HepG2 (cell line): ENCODE data around the gene KCNS1. TPM values are rescaled to one million over a fixed set of nuclear protein-coding genes. Genes with fewer than 3 reads are reported as not detected.

Source experiments
- AHR ChIP-seq: IDR thresholded peaks from 2 replicates; pipeline ENCODE4 v1.6.1; 2018; ENCODE audit warnings: missing genetic modification reagents, missing compliant biosample characterization
- BRCA1 ChIP-seq: sonication (generic); formaldehyde crosslinking; IDR thresholded peaks from 2 replicates; pipeline ENCODE4 v1.4.0; 2020; ENCODE audit warnings: missing genetic modification reagents
- ELF1 ChIP-seq: sonication (generic); formaldehyde crosslinking; IDR thresholded peaks from 2 replicates; pipeline ENCODE4 v1.4.0; 2020; ENCODE audit warnings: missing genetic modification reagents
- FOXJ3 ChIP-seq: sonication (generic); formaldehyde crosslinking; IDR thresholded peaks from 2 replicates; pipeline ENCODE4 v1.4.0; 2020; ENCODE audit warnings: missing genetic modification reagents, mild to moderate bottlenecking, borderline replicate concordance
- FOXK1 ChIP-seq: sonication (generic); formaldehyde crosslinking; IDR thresholded peaks from 2 replicates; pipeline ENCODE4 v1.4.0; 2020; ENCODE audit warnings: low read depth, missing genetic modification reagents, borderline replicate concordance
- GABPB1 ChIP-seq: IDR thresholded peaks from 2 replicates; pipeline ENCODE4 v1.6.1; 2016; ENCODE audit warnings: mild to moderate bottlenecking, missing genetic modification reagents, moderate library complexity, missing compliant biosample characterization
- GTF2F1 ChIP-seq: fragments of 150-350 bp; IDR thresholded peaks from 2 replicates; pipeline ENCODE4 v1.6.1; 2014; ENCODE audit warnings: low read length
- HNRNPUL1 ChIP-seq: fragments of 200-400 bp; formaldehyde crosslinking; IDR thresholded peaks from 2 replicates; pipeline ENCODE4 v1.6.1; 2017; ENCODE audit warnings: low read depth, mild to moderate bottlenecking, low read length, moderate library complexity
- IKZF1 ChIP-seq: fragments of 450-650 bp; IDR thresholded peaks from 2 replicates; pipeline ENCODE4 v1.7.1; 2016
- KLF6 ChIP-seq: IDR thresholded peaks from 2 replicates; pipeline ENCODE4 v1.8.0; 2016; ENCODE audit warnings: missing biosample characterization, missing genetic modification reagents
- MAF1 ChIP-seq: sonication (generic); formaldehyde crosslinking; IDR thresholded peaks from 2 replicates; pipeline ENCODE4 v1.5.0; 2020; ENCODE audit warnings: missing genetic modification reagents, borderline replicate concordance
- MATR3 ChIP-seq: sonication (generic); formaldehyde crosslinking; IDR thresholded peaks from 2 replicates; pipeline ENCODE4 v1.4.0; 2020; ENCODE audit warnings: missing genetic modification reagents
- MAZ ChIP-seq, 2 experiments: sonication (generic) in 1 of 2; formaldehyde crosslinking in 1 of 2; IDR thresholded peaks; 2 replicates each; pipeline versions ENCODE4 v1.5.0 to v1.6.1; 2012 to 2020; ENCODE audit warnings: low read depth in 2 of 2, mild to moderate bottlenecking in 2 of 2, borderline replicate concordance in 1 of 2, improper control_type of control experiment in 1 of 2, low read length in 1 of 2, missing genetic modification reagents in 1 of 2, moderate library complexity in 1 of 2
- NCOA5 ChIP-seq: sonication (generic); formaldehyde crosslinking; IDR thresholded peaks from 2 replicates; pipeline ENCODE4 v1.4.0; 2020; ENCODE audit warnings: missing genetic modification reagents
- NR2C2 ChIP-seq: sonication (generic); formaldehyde crosslinking; IDR thresholded peaks from 2 replicates; pipeline ENCODE4 v1.4.0; 2020; ENCODE audit warnings: missing genetic modification reagents, mild to moderate bottlenecking, moderate library complexity, borderline replicate concordance
- NR2F2 ChIP-seq: IDR thresholded peaks from 2 replicates; pipeline ENCODE4 v1.6.1; 2012; ENCODE audit warnings: low read depth, inconsistent platforms, borderline replicate concordance
- NR2F6 ChIP-seq, 2 experiments: IDR thresholded peaks; 2 replicates each; pipeline ENCODE4 v1.6.1; 2016; ENCODE audit warnings: antibody characterized with exemption in 1 of 2, mild to moderate bottlenecking in 1 of 2
- PLRG1 ChIP-seq: fragments of 450-650 bp; conservative IDR thresholded peaks from 2 replicates; pipeline ENCODE4 v1.6.1; 2016
- PTBP1 ChIP-seq: fragments of 200-400 bp; formaldehyde crosslinking; IDR thresholded peaks from 2 replicates; pipeline ENCODE4 v1.6.1; 2018; ENCODE audit warnings: low read length, low read depth; ENCODE audit not compliant: poor library complexity, severe bottlenecking
- RXRA ChIP-seq: sonication (generic); formaldehyde crosslinking; IDR thresholded peaks from 2 replicates; pipeline ENCODE4 v1.5.1; 2020; ENCODE audit warnings: missing genetic modification reagents
- SALL1 ChIP-seq: sonication (generic); formaldehyde crosslinking; IDR thresholded peaks from 2 replicates; pipeline ENCODE4 v1.8.0; 2022; ENCODE audit warnings: mild to moderate bottlenecking, missing genetic modification reagents
- XRCC5 ChIP-seq: fragments of 200-400 bp; formaldehyde crosslinking; optimal IDR thresholded peaks from 2 replicates; pipeline ENCODE3; 2017; ENCODE audit warnings: mild to moderate bottlenecking, low read length
- ZC3H13 ChIP-seq: sonication (generic); formaldehyde crosslinking; IDR thresholded peaks from 2 replicates; pipeline ENCODE4 v1.8.1; 2023; ENCODE audit warnings: mild to moderate bottlenecking, missing genetic modification reagents, moderate library complexity
- ZFYVE20 ChIP-seq: sonication (generic); formaldehyde crosslinking; IDR thresholded peaks from 2 replicates; pipeline ENCODE4 v1.8.0; 2023; ENCODE audit warnings: low read depth, mild to moderate bottlenecking, moderate library complexity, missing genetic modification reagents, borderline replicate concordance
- ZMYM2 ChIP-seq: sonication (generic); formaldehyde crosslinking; IDR thresholded peaks from 2 replicates; pipeline ENCODE4 v1.8.0; 2022; ENCODE audit warnings: mild to moderate bottlenecking, missing genetic modification reagents
- ZNF766 ChIP-seq: sonication (generic); formaldehyde crosslinking; IDR thresholded peaks from 2 replicates; pipeline ENCODE4 v1.5.0; 2020; ENCODE audit warnings: missing genetic modification reagents, borderline replicate concordance
- polyA plus RNA-seq, 8 experiments: library from polyadenylated mRNA; depleted of rRNA in 3 of 8; stranded (reverse) in 7 of 8; unstranded in 1 of 8; fragments of >200 nt; fragmentation: Illumina TruSeq in 4 of 8; extraction: Trizol in 4 of 8; gene quantifications; 2 replicates each; pipeline versions ENCODE4 v1.2.1 to v1.2.3, GENCODE V29; 2011 to 2016; ENCODE audit warnings: low read depth in 4 of 8, missing spikeins in 1 of 8, mixed read lengths in 1 of 8; ENCODE audit not compliant: insufficient read depth in 1 of 8
- total RNA-seq, 5 experiments: library from RNA; depleted of rRNA; stranded (reverse); fragments of >200 nt; fragmentation: Illumina TruSeq; extraction: Trizol; gene quantifications; 2 replicates each; pipeline ENCODE4 v1.2.3, GENCODE V29; 2016; ENCODE audit warnings: low read depth in 1 of 5
- TF ChIP-seq, protein P1 (sequence below): sonication (generic); formaldehyde crosslinking; IDR thresholded peaks from 2 replicates; pipeline ENCODE4 v1.5.1; 2020; ENCODE audit warnings: missing genetic modification reagents, mild to moderate bottlenecking, borderline replicate concordance
- TF ChIP-seq, protein P2 (sequence below): conservative IDR thresholded peaks from 2 replicates; pipeline ENCODE4 v1.6.1; 2018; ENCODE audit warnings: missing genetic modification reagents
- TF ChIP-seq, protein P3 (sequence below): sonication (generic); formaldehyde crosslinking; IDR thresholded peaks from 2 replicates; pipeline ENCODE4 v1.8.0; 2022; ENCODE audit warnings: missing genetic modification reagents, low read depth, mild to moderate bottlenecking, borderline replicate concordance

Gene KCNS1
- total and polyA plus RNA-seq, 2 of the 13 experiments (the other 11 are each of a cell fraction or from before 2014, with no cell fraction given) = 0.03 TPM; not detected in 1

DNA sequence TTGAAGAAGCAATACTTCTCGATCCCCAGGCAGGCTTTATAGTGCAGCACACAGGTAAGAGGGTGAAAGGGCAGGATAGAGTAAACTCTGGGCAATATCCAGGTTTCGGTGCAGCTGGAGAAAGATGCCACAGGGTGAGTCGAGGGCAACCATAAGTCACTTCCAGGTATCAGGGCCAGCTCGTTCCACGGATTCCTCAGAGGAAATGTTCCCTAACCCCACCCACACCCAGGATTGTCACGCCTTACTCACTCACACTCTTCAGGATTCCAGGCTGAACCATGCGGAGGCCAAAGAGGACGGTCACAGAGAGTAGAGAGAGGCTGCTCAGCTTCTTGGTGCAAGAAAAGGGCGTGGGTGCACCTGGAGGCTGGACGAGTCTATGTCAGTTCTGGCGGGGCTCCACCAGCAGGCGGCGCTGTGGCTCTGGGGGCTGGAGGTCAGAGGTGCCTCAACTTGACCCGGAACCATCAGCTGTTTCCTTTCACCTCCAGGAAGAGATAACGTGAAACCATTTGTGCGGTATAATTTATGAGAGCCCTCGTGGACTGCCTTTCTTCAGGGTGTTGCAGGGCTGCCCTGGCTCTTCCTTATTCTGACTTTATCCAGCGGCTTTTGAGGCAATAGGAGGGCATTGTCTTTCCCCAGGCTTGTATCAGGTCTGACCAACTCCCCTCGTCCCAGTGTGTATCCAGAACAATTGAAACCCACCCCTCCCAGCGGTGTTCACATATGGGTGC, 37.8 kb upstream of the KCNS1 start (continued):
- TF ChIP-seq NR2C2 (CRISPR knock-in tag) = peak; percentile 94
- TF ChIP-seq, protein P1, sequence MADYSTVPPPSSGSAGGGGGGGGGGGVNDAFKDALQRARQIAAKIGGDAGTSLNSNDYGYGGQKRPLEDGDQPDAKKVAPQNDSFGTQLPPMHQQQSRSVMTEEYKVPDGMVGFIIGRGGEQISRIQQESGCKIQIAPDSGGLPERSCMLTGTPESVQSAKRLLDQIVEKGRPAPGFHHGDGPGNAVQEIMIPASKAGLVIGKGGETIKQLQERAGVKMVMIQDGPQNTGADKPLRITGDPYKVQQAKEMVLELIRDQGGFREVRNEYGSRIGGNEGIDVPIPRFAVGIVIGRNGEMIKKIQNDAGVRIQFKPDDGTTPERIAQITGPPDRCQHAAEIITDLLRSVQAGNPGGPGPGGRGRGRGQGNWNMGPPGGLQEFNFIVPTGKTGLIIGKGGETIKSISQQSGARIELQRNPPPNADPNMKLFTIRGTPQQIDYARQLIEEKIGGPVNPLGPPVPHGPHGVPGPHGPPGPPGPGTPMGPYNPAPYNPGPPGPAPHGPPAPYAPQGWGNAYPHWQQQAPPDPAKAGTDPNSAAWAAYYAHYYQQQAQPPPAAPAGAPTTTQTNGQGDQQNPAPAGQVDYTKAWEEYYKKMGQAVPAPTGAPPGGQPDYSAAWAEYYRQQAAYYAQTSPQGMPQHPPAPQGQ (CRISPR knock-in tag) = no peak
- no peak for TF ChIP-seq FOXK1 (CRISPR knock-in tag)
- no peak for TF ChIP-seq PTBP1
- no peak for TF ChIP-seq ZC3H13 (CRISPR knock-in tag)
- TF ChIP-seq AHR = 0 out of 2 replicates have a peak, but pooled peaks have one; percentile 68
- 0 out of 2 replicates have a peak, but pooled peaks have one; percentile 69 for TF ChIP-seq NR2F2
- TF ChIP-seq MATR3 (CRISPR knock-in tag) = no peak
- peak; percentile 95 for TF ChIP-seq NR2F6 (IDR thresholded peaks at IDR 0.05)
- TF ChIP-seq NR2F6 (CRISPR knock-in tag; IDR thresholded peaks at IDR 0.05) = peak; percentile 95
- TF ChIP-seq PLRG1 = no peak
- TF ChIP-seq, protein P2, sequence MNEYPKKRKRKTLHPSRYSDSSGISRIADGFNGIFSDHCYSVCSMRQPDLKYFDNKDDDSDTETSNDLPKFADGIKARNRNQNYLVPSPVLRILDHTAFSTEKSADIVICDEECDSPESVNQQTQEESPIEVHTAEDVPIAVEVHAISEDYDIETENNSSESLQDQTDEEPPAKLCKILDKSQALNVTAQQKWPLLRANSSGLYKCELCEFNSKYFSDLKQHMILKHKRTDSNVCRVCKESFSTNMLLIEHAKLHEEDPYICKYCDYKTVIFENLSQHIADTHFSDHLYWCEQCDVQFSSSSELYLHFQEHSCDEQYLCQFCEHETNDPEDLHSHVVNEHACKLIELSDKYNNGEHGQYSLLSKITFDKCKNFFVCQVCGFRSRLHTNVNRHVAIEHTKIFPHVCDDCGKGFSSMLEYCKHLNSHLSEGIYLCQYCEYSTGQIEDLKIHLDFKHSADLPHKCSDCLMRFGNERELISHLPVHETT (CRISPR knock-in tag) = no peak
- TF ChIP-seq, protein P3, sequence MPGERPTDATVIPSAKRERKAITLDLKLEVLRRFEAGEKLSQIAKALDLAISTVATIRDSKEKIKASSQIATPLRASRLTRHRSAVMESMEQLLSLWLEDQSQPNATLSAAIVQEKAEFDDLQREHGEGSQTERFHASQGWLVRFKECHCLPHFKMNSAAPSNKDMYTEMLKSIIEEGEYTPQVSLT (CRISPR knock-in tag) = no peak
- TF ChIP-seq HNRNPUL1 = no peak
- 0 out of 2 replicates have a peak, but pooled peaks have one; percentile 33 for TF ChIP-seq ZNF766 (CRISPR knock-in tag)
- TF ChIP-seq RXRA (CRISPR knock-in tag) = peak; percentile 31; the same call in 1 of the 2 replicates
- no peak for TF ChIP-seq ZFYVE20 (CRISPR knock-in tag)
- TF ChIP-seq SALL1 (CRISPR knock-in tag) = peak; percentile 38; the same call in 1 of the 2 replicates
- no peak for TF ChIP-seq IKZF1
- TF ChIP-seq BRCA1 = no peak
- TF ChIP-seq XRCC5 = peak; percentile 88
- peak; percentile 72 for TF ChIP-seq GABPB1 (CRISPR knock-in tag)
- TF ChIP-seq GTF2F1 = no peak
- no peak for TF ChIP-seq ZMYM2 (CRISPR knock-in tag)
- TF ChIP-seq MAZ (IDR thresholded peaks at IDR 0.05; ENCODE audit: borderline replicate concordance, low read depth, low read length) = 0 out of 2 replicates have a peak, but pooled peaks have one; percentile 32
- no peak for TF ChIP-seq MAZ (CRISPR knock-in tag; IDR thresholded peaks at IDR 0.05; ENCODE audit: low read depth)
- no peak for TF ChIP-seq NCOA5 (CRISPR knock-in tag)
- no peak for TF ChIP-seq KLF6 (CRISPR knock-in tag)
- TF ChIP-seq ELF1 (CRISPR knock-in tag) = no peak
- no peak for TF ChIP-seq MAF1 (CRISPR knock-in tag)
- no peak for TF ChIP-seq FOXJ3 (CRISPR knock-in tag)
